Measurements from ENCODE around the gene DNAAF3.
"Not testable (repeated sequence)": the region's sequence is repeated elsewhere in the genome, so short reads cannot be mapped to it uniquely, and the experiment has no call there.

Gene DNAAF3

DNA sequence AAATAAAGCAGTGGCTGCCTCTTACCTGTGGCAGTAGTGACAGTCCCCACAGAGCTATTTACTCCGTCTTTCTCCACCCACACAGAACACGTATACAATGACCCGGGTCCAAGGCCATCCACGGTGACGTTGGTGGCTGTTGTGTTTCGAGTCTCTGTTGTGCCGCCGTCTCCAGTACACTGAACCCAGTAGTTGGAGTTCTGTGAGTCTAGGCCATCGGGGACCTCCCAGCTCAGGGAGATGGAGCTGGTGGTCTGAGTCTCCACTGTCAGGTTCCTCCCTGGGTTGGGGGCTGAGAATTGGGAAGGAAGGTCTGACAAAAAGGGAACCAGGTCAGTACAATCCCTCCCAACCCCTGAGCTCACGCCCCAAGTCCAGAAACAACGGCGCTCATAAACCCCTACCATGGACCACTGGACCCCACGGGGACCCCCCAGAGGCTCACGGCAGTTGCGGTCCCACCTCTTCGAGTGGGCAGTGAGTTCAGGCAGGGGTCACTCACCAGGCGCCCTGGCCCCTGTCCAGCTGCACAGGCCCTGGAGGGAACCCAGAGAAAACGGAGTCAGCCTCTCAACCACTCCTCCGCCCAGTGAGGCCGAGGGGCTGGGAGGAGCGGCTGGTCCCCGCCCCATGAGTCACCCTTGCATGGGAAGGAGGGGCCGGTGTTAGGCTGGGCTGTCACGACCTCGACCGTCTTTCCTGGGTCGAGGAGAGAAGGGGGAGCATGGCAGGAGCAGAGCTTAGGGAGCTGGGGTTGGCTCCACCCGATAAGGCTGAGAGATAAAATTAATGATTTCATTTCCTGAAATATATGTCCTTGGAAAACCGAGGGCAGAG is 40.5 kb upstream of the DNAAF3 start:
- TF ChIP-seq, protein P1, sequence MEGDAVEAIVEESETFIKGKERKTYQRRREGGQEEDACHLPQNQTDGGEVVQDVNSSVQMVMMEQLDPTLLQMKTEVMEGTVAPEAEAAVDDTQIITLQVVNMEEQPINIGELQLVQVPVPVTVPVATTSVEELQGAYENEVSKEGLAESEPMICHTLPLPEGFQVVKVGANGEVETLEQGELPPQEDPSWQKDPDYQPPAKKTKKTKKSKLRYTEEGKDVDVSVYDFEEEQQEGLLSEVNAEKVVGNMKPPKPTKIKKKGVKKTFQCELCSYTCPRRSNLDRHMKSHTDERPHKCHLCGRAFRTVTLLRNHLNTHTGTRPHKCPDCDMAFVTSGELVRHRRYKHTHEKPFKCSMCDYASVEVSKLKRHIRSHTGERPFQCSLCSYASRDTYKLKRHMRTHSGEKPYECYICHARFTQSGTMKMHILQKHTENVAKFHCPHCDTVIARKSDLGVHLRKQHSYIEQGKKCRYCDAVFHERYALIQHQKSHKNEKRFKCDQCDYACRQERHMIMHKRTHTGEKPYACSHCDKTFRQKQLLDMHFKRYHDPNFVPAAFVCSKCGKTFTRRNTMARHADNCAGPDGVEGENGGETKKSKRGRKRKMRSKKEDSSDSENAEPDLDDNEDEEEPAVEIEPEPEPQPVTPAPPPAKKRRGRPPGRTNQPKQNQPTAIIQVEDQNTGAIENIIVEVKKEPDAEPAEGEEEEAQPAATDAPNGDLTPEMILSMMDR (IDR thresholded peaks at IDR 0.05; ENCODE audit: control extremely low read depth, extremely low read depth, low read depth, missing control alignments), result no peak
- peak; percentile 62 for DNase-seq (ENCODE audit: extremely low spot score)
- ChIA-PET POLR2A (interaction anchor here (0.7 kb wide), 1 partner anchor 14 kb away, joined by 4 read pairs; no protein-coding TSS in a partner anchor), CTCF (no interaction called here)

- POLR2A ChIA-PET; DNase-seq (ENCODE audit: extremely low spot score): not testable (repeated sequence)
- CTCF ChIA-PET, result interaction anchor here (0.8 to 0.9 kb wide), 2 partner anchors 42 to 217 kb away, joined by 3 read pairs; no protein-coding TSS in a partner anchor
Observed at GRCh38 chr19:55202199-55202598, 35.8 kb upstream of the DNAAF3 start.

DNA sequence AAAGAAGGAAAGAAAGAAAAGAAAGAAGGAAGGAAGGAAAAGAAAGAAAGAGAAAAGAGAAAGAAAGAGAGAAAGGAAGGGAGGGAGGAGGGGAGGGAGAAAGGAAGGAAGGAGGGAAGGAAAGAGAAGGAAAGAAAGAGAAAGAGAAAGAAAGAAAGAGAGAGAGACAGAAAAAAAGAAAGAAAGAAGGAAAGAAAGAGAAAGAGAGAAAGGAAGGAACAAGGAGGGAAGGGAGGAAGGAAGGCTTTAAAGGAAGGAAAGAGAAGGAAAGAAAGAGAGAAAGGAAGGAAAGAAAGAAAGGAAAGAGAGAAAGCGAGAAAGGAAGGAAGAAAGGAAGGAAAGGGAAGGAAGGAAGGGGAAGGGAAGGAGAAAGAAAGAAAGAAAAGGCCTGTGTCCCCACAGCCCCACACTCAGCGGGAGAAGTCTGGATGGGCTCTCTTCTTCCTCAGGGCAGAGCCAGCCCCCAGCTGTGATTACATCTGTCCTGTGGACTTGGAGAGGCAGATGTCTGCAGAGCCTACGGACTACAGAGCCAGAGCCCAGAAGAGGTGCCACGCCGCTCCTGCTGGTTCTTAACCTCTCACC is 33.3 kb upstream of the DNAAF3 start:
- ChIA-PET CTCF (no interaction called here), POLR2A (no interaction called here)

GRCh38 chr19:55198651-55199050 is 32.2 kb upstream of the DNAAF3 start:
- ChIA-PET POLR2A (no interaction called here), CTCF (interaction anchor here (1.0 to 2.2 kb wide), 2 partner anchors 15 to 270 kb away, joined by 3 to 5 read pairs; no protein-coding TSS in a partner anchor)
- DNase-seq (ENCODE audit: extremely low spot score), result no peak
- TF ChIP-seq, protein P1 (IDR thresholded peaks at IDR 0.05; ENCODE audit: control extremely low read depth, extremely low read depth, low read depth, missing control alignments), result no peak

More for the DNA sequence above, 33.3 kb upstream of the DNAAF3 start:
- TF ChIP-seq, protein P1 (IDR thresholded peaks at IDR 0.05; ENCODE audit: control extremely low read depth, extremely low read depth, low read depth, missing control alignments), result no peak
- no peak for DNase-seq (ENCODE audit: extremely low spot score)

GRCh38 chr19:55197528-55197927 is 31.1 kb upstream of the DNAAF3 start:
- ChIA-PET POLR2A (interaction anchor here (1.0 kb wide), 1 partner anchor 13 kb away, joined by 6 read pairs; no protein-coding TSS in a partner anchor), CTCF (interaction anchor here (2.2 kb wide), 1 partner anchor 14 kb away, joined by 5 read pairs; no protein-coding TSS in a partner anchor)
- peak; percentile 29 for DNase-seq (ENCODE audit: extremely low spot score)
- TF ChIP-seq, protein P1 (IDR thresholded peaks at IDR 0.05; ENCODE audit: control extremely low read depth, extremely low read depth, low read depth, missing control alignments), result no peak

GRCh38 chr19:55196803-55197202 is 30.4 kb upstream of the DNAAF3 start:
- POLR2A ChIA-PET, result interaction anchor here (1.0 kb wide), 1 partner anchor 14 kb away, joined by 6 read pairs; no protein-coding TSS in a partner anchor
- CTCF ChIA-PET, result interaction anchor here (2.2 kb wide), 1 partner anchor 13 kb away, joined by 5 read pairs; no protein-coding TSS in a partner anchor
- no peak for DNase-seq (ENCODE audit: extremely low spot score)
- TF ChIP-seq, protein P1 (IDR thresholded peaks at IDR 0.05; ENCODE audit: control extremely low read depth, extremely low read depth, low read depth, missing control alignments), result no peak

Data from GM10248 (cell line).